T-helper 1 cell treated with Interleukin-12 subunit alpha and Interleukin-12 subunit beta and Interleukin-4 antibody, amounts not matched to agents 30 ng/mL and 1 ng/mL, for 36 hours (primary cell): ENCODE data around the gene RIN1. TPM values are rescaled to one million over a fixed set of nuclear protein-coding genes. Genes with fewer than 3 reads are reported as not detected.
"Not testable (repeated sequence)": the region's sequence is repeated elsewhere in the genome, so short reads cannot be mapped to it uniquely, and the experiment has no call there.

Source experiments
- intact Hi-C: fragments of 100-400 bp; cut with micrococcal nuclease; formaldehyde crosslinking; loops from one replicate; pipeline ENCODE4 v1.15.1; 2024
- total RNA-seq: library from RNA; stranded (reverse); gene quantifications from 2 replicates; pipeline ENCODE4 v1.2.3, GENCODE V29; 2022

The RIN1 gene, protein sequence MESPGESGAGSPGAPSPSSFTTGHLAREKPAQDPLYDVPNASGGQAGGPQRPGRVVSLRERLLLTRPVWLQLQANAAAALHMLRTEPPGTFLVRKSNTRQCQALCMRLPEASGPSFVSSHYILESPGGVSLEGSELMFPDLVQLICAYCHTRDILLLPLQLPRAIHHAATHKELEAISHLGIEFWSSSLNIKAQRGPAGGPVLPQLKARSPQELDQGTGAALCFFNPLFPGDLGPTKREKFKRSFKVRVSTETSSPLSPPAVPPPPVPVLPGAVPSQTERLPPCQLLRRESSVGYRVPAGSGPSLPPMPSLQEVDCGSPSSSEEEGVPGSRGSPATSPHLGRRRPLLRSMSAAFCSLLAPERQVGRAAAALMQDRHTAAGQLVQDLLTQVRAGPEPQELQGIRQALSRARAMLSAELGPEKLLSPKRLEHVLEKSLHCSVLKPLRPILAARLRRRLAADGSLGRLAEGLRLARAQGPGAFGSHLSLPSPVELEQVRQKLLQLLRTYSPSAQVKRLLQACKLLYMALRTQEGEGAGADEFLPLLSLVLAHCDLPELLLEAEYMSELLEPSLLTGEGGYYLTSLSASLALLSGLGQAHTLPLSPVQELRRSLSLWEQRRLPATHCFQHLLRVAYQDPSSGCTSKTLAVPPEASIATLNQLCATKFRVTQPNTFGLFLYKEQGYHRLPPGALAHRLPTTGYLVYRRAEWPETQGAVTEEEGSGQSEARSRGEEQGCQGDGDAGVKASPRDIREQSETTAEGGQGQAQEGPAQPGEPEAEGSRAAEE
- 1.3 and 2.0 TPM in 2 replicates for total RNA-seq

DNA sequence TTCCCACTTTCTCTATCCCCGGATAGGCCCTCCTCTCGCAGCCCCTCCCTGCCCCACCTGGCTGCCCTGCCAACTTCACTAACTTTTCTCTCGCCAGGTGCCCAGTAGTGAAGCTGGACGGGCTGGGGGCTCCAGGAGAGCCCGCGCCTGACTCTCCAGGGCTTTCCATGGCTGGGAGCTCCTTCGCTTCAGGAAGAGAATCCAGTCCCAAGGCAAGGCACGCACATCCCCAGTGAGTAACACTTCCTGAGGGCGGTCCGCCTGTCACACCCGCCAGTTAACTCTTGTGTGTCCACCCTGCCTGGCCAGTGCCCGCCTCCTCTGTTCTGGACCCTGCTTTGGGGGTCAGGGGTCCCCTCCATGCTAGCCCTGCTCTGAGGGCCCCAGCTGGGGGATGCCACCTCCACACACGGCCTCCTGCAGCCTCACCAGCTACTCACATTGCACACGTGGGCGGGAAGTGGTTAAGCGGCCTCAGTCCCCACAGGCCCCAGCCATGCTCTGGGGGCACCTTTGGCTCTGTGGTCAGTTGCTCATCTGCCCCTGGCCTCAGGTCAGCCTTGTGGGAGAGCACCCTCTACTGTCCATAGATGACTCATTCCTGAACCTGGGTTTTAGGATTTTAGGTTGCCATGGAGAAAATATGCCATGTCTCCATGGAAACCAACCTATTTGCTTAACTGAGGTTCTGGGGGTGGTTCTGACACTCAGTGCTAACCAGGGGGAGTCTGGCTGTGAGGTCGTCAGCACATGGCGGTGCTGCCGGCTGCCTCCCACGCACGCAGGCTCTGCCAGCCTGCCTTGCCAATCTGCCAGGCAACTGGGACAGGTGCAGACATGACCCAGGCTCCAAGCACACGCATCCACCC lies at the start of gene RIN1:
TSS of gene RIN1 (minus strand) at position 201 of the 869 bp plus-strand sequence. CDS start at position 169, 32 bp downstream.
- intact Hi-C loops, result loop anchor here (1.0 kb wide), 1 partner anchor 8 kb away; no protein-coding TSS in a partner anchor

DNA sequence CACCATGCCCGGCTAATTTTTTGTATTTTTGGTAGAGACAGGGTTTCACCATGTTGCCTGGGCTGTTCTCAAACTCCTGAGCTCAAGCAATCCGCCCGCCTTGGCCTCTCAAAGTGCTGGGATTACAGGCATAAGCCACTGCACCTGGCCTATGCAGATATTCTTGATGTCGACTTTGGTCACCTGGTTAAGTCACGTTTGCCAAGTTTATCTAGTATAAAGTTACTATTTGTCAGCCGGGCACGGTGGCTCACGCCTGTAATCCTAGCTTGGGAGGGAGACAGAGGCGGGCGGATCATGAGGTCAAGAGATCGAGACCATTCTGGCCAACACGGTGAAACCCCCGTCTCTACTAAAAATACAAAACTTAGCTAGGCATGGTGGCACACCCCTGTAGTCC lies 48.1 kb upstream of the RIN1 start:
- intact Hi-C loops, result not testable (repeated sequence)

DNA sequence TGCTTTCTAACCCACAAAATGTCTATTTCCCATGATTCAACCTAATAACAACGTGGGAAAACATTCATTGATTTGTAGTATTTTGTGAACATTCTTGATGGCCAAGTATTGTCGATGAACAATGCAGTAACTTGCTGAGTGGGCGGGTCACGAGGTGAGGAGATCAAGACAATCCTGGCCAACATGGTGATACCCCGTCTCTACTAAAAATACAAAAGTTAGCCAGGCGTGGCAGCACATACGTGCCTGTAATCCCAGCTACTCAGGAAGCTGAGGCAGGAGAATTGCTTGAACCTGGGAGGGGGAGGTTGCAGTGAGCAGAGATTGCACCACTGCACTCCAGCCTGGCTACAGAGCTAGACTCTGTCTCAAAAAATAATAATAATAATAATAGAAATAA lies 44.0 kb upstream of the RIN1 start:
- intact Hi-C loops, result not testable (repeated sequence)

DNA sequence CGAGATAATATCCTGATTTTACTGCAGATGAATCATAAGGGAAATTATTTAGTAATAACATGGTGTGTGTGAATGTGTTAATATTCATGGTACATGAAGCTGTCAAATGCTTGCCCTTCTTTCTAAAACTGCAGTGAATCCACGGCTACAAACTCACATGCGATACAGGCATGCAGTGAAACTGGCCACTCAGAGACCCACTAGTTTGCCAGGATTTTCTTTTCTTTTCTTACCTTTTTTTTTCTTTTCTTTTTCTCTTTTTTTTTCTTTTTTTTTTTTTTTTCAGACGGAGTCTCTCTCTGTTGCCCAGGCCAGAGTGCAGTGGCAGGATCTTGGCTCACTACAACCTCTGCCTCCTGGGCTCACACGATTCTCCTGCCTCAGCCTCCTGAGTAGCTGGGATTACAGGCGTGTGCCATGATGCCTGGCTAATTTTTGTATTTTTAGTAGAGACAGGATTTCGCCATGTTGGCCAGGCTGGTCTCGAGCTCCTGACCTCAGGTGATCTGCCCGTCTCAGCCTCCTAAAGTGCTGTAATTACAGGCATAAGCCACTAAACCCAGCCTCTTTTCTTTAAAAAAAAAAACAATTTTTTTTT lies 37.6 kb upstream of the RIN1 start:
- intact Hi-C loops, result loop anchor here (5.0 kb wide), 1 partner anchor 244 kb away; the partner anchor contains the start of gene RBM14

DNA sequence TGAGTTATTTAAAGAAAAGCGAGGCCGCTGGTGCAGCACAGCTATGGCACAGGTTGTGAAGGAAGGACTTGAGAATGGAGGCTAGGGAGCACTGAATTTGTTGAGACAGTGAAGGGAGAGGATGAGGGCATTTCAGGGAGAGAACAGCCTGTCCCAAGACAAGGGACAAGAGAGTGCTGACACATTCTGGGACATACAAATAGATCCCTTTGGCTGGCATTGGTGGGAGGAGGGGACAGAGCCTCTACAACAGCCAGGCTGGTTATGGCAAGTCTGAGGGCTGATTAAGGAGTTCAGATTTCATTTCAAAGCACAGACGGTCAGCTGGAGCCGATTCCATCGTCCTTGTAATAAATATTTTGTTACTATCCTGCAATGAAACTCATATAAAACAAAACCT lies 37.0 kb upstream of the RIN1 start:
- intact Hi-C loops, result loop anchor here (5.0 kb wide), 1 partner anchor 244 kb away; the partner anchor contains the start of gene RBM14

DNA sequence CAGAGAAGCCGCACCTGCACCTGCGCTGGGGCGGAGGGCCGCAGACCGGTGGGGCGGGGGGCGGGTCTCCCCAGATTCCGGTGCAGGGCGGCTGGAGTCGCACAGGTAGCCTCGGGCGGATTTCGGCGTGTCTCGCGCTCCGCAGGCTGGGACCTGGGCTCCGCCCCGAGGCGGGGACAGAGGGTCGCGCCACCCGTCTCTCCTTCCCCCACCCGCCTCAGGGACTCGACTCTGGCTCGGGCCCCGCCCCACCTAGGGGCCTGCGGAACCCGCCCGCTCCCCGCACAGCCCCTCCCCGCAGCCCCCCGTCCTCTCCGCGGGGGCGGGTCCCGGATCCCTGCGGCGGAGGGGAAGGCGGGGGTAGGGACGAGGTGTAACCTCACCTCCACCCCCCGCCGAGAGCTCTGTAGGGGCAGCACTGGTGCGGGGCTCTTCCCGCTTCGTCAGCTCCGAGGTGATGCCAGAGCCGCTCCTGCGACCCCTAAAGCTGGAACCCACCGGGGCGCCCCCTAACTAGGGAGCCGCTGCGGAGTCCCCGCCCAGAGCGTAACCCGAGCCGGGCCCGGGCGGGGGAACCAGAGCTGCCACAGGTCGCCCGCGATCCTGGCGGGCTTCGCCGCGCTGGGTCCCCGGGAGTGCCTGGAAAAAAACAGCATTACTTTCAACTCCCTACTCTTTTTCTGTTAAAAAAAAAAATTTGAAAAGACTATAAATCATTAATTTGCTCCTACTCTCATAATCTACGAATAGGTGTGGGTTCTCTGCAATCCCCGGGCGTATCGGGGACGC lies 35.6 kb upstream of the RIN1 start, which contains the start of gene SLC29A2:
TSS of gene SLC29A2 (minus strand) at position 134 of the 789 bp plus-strand sequence. CDS start 169 bp downstream, outside the sequence.
- intact Hi-C loops, result loop anchor here (1.0 to 5.0 kb wide), 5 partner anchors 14 to 245 kb away; partner anchors contain the start of genes BRMS1 and RBM14

DNA sequence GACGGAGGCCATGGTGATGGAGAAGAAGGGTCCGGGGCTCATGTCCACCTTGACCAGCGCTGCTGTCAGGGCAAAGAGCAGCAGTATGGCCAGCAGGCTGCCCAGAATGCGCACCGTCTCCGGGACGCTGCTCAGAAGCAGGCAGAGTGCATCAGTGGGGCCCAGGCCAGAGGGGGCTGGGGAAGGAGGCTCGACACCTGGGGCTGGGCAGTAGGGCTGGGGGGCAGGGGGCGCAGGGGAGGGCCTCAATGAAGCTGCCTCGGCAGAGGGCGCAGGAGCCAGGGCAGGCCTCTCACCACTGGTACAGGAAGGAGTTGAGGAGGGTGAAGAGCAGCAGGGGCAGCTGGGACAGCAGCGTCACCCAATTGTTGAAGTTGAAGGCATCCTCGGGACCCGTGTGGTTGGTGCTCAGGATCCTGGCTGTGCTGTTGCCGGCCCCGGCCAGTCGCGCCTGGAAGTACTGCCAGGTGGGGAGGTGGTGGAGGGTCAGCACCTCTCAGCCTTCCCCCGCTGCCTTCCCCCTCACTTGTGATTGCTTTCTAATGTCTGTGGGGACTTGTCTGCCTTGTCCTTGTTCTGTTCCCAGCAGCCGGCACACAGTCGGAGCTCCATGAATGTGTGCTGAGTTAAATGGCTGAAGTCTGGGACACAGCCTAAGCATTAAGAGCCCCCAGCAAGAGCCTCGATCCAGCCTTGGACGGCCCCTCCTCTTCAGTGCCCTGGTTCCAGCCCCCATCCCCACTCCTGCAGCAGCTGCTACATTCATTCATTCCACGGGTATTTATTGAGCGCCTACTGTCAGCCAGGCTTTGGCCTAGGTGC lies 33.0 kb upstream of the RIN1 start:
- intact Hi-C loops, result no loop called here

DNA sequence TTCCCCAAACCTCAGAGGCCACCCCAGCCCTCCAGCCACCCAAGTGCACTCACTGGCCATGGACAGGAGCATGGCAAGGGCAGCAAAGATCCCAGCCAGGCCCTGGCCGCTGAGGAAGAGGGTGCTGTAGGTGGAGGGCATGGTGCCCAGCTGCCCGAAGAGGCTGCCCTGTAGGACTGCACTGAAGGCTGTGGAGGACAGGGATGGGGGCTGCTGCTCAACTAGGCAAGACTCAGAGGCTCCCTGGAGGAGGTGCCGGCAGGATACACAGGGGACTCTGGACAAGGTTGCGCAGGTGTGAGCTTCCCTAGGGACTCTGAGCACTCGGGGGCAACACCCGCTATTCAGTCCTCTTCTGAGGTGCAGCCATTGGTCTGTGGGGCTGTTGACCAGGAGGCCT lies 32.2 kb upstream of the RIN1 start:
- intact Hi-C loops, result no loop called here

DNA sequence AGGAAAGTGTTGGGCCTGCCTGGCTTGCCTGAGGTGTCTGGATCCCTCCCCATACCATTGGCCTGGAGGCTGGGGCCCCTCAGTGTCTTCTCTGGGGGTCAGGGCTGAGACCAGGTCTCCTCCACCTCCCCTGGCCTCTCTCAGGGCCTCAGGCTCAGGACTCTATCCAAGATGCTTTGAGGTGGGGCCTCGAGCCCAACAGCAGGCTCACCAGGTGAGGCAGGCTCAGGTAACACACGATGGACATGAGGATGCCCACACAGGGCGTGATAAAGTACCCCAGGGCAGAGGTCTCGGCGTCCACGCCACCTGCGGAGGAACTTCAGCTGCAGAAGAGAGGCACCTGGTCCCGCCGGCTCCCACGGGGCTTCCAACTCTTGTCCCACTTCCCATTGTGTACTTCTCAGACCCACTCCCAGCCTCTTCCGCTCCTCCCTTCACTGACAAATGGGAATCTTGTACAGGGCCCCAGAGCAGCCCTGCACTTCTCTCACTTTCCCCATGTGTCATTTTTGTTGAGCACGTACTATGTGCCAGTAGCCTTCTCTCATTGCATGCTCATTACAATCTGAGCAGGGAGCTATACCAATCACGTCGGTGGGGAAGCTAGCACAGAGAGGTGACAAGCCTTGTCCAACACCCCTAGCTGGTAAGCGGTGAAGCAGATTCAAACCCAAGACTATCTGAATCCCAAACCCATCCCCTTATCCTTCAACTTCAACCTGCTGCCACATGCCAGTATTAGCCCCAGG lies 31.5 kb upstream of the RIN1 start:
- intact Hi-C loops, result no loop called here

DNA sequence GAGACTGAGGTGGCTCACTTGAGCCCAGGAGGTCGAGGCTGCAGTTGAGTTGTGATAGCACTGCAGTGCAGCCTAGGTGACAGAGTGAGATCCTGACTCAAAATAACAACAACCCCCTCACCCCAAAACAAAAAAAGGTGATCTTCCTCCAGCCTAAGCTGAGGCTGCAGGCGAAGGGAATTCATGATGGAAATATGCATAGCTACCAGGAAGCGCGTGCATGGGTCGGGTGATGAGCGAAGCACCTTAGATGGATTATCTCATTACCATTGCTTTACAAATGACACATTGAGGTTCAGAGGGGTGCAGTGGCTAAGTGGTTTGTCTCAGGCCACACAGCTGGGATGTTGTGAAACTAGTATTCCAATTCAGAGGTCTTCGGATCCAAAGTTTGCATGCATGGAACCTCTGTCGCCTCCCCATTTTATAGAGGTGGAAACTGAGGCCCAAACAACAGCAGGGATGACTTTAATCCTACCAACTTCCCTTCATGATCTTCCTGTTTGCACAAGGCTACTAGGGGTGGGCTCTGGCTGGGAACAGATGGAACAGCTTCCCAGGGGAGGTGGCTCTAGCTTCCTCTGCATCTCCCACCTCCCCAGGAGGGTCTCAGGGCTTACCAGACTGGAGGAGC lies 30.7 kb upstream of the RIN1 start:
- intact Hi-C loops, result no loop called here

DNA sequence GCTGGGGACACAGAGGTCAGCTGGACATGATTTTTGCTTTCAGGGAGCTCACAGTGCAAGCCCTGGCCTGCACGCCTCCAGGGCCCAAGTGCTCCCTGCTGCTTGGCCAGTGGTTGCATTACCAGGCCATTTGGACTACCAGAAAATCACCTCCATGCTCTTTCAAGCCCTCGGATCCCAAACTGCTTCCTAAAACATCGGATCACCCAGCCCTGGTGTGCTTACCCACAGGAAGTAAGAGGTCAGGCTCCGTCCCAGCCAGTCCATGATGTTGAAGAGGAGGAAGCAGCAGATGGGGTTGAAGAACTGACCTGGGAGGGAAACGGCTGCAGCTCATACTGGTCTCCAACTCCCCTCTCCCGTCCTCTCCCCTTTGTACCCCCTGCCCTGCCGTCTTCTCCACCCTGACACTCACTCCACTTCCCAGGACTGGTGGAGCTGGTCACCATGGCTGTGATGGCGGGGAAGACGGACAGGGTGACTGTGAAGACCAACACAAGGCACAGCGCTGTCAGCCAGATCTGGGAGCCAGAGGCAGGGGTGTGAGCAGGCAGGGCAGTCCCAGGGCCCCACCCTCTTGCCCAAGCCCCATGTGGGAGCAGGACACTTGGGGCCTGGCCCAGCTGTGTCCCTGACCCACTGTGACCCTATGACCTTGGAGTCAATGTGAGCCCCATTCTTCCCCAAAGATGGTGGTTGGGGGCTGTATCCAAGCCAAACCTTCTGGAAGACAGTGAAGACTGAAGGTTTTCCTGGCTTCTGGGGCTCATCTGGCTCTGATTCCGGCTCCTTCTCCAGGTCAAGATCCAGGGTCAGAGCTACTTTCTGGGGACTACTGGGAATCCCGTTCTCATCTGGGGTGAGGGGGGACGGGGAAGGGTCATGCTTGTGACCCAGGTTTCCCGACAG lies 29.7 kb upstream of the RIN1 start:
- intact Hi-C loops, result loop anchor here (2.0 kb wide), 1 partner anchor 17 kb away; no protein-coding TSS in a partner anchor

DNA sequence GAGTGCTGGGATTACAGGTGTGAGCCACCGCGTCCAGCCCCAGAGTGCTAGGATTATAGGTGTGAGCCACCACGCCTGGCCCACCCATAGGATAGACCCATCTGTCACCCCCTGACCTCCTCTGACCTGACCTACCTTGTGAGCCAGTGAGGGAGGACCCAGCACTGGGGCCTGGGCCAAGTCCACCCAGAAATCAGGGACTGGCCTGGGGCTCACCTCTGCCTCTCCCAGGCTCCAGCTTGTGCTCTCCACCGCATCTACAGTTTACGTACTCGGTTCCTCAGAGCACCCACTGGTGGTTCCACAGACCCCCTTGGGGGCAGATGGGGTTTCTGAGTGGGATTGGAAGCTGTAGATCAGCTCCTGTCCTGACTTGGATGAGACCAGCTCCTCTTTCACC lies 28.9 kb upstream of the RIN1 start:
- intact Hi-C loops, result loop anchor here (2.0 kb wide), 1 partner anchor 16 kb away; no protein-coding TSS in a partner anchor

DNA sequence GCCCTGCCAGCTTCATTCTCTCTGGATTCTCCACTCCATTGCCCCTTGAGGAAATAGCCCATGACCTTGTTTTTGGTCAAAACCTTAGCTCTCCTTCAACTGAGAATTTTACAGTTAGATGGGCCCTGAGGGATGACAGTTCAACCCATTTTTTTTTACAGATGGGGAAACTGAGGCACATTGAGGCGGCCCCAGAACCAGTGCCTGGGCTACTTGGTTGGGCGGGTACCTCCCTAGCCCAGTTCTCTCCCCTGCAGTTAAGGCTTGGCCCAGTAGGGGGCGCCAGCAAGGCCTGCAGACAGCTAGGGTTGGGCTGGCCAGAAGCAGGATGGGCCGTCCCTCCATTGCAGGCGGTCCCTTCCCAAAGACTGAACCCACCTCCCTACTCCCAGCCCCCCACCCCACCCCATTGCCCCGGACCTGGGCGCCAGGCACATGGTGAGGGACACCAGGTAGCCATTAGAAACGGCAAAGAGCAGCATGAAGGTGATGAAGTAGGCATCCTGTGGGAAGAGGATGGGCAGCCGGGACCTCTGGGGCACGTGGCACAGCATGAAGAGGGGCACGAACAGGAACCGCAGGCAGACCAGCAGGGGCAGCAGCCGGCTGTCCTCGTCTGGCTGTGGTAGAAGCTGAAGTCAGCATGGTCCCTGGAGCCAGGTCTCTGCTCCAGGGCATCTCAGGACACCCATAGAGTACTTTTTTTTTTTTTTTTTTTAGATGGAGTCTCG lies 27.7 kb upstream of the RIN1 start:
- intact Hi-C loops, result loop anchor here (2.0 kb wide), 1 partner anchor 15 kb away; no protein-coding TSS in a partner anchor

DNA sequence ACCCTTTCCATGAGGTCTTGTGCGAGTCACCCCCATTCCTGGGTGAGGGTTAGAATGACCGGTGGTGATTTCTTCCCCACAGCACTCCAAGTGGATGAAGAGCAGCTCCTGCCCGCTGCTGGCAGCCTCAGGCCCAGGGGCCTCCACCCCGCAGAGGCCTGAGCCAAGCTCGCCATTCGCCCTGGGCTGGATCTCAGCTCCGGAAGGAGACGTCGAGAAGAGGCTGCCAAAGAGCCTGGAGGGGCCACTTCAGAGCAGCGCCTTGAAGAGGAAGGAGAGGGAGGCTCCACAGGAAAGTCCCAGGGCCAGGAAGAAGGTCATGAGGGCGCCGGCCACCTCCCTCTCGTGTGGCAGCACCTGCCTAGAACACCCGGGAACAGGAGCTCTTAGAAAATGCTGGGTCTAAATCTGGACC lies 27.0 kb upstream of the RIN1 start:
- intact Hi-C loops, result no loop called here

DNA sequence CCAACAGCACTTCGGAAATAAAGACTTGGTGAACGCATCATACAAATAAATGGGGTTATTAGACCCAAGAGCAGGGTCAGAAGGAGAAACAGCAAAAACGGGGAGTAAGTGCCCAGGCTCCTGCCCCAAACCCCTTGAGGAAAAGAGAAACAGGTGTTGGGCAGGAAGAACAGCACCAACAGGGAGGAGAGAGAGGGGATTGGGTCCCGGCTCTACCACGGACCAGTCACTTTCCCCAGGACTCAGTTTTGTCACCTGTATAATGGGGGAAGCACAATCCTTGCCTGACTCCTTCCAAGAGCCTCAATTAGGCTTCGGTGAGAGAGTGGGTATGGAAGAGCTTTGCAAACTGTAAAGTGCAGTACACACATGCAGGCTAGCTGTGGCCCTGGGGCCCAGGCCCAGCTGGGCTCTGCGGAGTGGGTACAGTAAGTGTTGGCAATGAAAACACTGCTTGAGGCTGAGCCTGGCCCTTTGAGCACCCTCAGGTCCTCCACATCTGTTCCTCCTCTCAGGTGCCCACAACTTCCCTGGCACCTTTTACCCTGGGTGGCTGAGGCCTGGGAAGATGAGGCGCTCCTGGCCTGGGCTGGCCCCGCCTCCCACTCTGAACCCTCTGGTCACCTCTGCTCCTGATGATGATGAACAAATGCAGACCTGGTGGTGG lies 26.4 kb upstream of the RIN1 start:
- intact Hi-C loops, result no loop called here
